ENCODE measurements around the gene ADGRV1.
A peak's percentile ranks its signal among the peaks of the same experiment; 100 is the strongest.

Gene ADGRV1

GRCh38 chr5:90558344-90559192 lies at the start of gene ADGRV1:
ADGRV1 (plus strand) TSS chr5:90558797; CDS start chr5:90558896, 99 bp downstream.
- DNase-seq: peak in 1 of 2 experiments; percentile 7

- no peak for DNase-seq
Observed at GRCh38 chr5:90510438-90510837, 48.2 kb upstream of the ADGRV1 start.

- no peak for DNase-seq
Observed at GRCh38 chr5:90514520-90514919, 44.1 kb upstream of the ADGRV1 start.

- DNase-seq: peak in 1 of 2 experiments; percentile 16
Observed at GRCh38 chr5:90518661-90519060, 39.9 kb upstream of the ADGRV1 start.

- DNase-seq: no peak
Observed at GRCh38 chr5:90519081-90519480, 39.5 kb upstream of the ADGRV1 start.

GRCh38 chr5:90528601-90529193 lies 29.9 kb upstream of the ADGRV1 start:
- DNase-seq: no peak

GRCh38 chr5:90529194-90529938 lies 29.2 kb upstream of the ADGRV1 start, which contains the start of gene LYSMD3:
LYSMD3 (minus strand) TSS chr5:90529584; CDS start chr5:90525289, 4,295 bp downstream.
- peak; percentile 97 for DNase-seq

- peak; percentile 61 to 82 for DNase-seq
Observed at GRCh38 chr5:90529939-90530677, 28.5 kb upstream of the ADGRV1 start.

- no peak for DNase-seq
Observed at GRCh38 chr5:90530736-90531487, 27.7 kb upstream of the ADGRV1 start.

GRCh38 chr5:90533794-90534193 lies 24.8 kb upstream of the ADGRV1 start:
- DNase-seq: no peak

GRCh38 chr5:90534922-90535321 lies 23.7 kb upstream of the ADGRV1 start:
- no peak for DNase-seq

GRCh38 chr5:90542827-90543519 lies 15.6 kb upstream of the ADGRV1 start:
- DNase-seq: no peak

- no peak for DNase-seq
Observed at GRCh38 chr5:90545511-90545910, 13.1 kb upstream of the ADGRV1 start.

- no peak for DNase-seq
Observed at GRCh38 chr5:90546216-90546837, 12.3 kb upstream of the ADGRV1 start.

GRCh38 chr5:90547072-90547536 lies 11.5 kb upstream of the ADGRV1 start:
- DNase-seq: no peak

GRCh38 chr5:90548069-90548593 lies 10.5 kb upstream of the ADGRV1 start:
- no peak for DNase-seq

GRCh38 chr5:90549223-90549622 lies 9.4 kb upstream of the ADGRV1 start:
- no peak for DNase-seq

GRCh38 chr5:90549729-90550275 lies 8.8 kb upstream of the ADGRV1 start:
- no peak for DNase-seq

GRCh38 chr5:90550963-90551362 lies 7.6 kb upstream of the ADGRV1 start:
- no peak for DNase-seq

- DNase-seq: no peak
Observed at GRCh38 chr5:90551376-90551775, 7.2 kb upstream of the ADGRV1 start.
